ENCODE data around the gene NTN1.

DNA sequence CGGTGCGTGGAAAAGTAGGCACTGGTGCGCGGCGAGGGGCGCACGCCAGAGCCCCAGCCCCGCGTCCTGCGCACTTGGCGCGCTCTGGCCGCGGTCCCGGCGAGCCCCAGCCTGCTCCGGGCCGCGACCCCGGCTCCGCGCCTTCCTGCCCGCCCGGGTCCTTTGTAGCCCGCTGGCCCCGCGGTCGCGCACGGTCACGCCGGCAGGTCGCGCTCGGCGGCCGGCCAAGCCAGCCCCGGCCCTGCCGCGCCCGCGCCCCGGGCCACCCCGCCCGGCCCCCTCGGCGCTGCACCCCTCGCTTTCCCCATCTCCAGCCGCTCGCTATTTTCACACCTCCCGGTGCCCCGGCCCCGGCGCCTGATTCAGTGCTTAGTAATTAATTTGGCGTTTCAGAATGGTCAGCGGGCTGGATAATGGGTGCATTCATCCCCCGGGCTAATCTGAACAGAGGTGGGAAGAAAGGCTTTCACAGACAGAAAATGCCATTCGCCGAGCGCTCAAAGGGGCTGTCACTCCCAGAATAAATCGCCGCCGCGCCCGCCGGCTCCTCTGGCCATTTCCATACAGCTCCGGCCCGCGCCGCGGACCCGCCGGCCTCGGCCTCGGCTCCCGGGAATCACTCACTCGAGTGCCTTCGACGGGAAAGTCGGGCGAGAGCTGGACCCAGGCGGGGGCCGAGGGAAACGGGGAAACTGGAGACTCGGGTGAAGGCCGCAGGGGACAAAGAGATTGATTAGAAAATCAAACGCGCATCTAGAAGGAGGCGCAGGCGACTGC, 17.8 kb upstream of the NTN1 start:
- TF ChIP-seq, protein P1, sequence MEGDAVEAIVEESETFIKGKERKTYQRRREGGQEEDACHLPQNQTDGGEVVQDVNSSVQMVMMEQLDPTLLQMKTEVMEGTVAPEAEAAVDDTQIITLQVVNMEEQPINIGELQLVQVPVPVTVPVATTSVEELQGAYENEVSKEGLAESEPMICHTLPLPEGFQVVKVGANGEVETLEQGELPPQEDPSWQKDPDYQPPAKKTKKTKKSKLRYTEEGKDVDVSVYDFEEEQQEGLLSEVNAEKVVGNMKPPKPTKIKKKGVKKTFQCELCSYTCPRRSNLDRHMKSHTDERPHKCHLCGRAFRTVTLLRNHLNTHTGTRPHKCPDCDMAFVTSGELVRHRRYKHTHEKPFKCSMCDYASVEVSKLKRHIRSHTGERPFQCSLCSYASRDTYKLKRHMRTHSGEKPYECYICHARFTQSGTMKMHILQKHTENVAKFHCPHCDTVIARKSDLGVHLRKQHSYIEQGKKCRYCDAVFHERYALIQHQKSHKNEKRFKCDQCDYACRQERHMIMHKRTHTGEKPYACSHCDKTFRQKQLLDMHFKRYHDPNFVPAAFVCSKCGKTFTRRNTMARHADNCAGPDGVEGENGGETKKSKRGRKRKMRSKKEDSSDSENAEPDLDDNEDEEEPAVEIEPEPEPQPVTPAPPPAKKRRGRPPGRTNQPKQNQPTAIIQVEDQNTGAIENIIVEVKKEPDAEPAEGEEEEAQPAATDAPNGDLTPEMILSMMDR (IDR thresholded peaks at IDR 0.05): no peak
- TF ChIP-seq POLR2A (IDR thresholded peaks at IDR 0.05): no peak

All from uterus (tissue), 2 donors.